ENCODE data around the gene IL34. TPM values are rescaled to one million over a fixed set of nuclear protein-coding genes. Genes with fewer than 3 reads are reported as not detected.
"Not testable (repeated sequence)": the region's sequence is repeated elsewhere in the genome, so short reads cannot be mapped to it uniquely, and the experiment has no call there.

IL34 gene
- total and polyA plus RNA-seq, 2 experiments from 2014 or later, result not detected

- H3K36me3 ChIP-seq (ENCODE audit: low read depth), result peaks cover 33% of the 10 kb centered on the region
- no peak overlapping the region for H3K9ac ChIP-seq
- no peaks in the 10 kb centered on the region for H3F3A ChIP-seq (ENCODE audit: insufficient read depth)
- 87 to 90% methylated on average over 33 to 39 of the region's 39 CpGs for WGBS, 2 experiments (ENCODE audit: low coverage in 1 of 2, low lambda C conversion rate in 2 of 2, missing lambda C conversion rate in 2 of 2)
- in situ Hi-C loops (cut with MboI), result no loop called here
- no peak for DNase-seq
- TF ChIP-seq EZH2phosphoT487 (IDR thresholded peaks at IDR 0.05; ENCODE audit: insufficient read depth, low read depth), result no peak
- no peak for TF ChIP-seq EZH2 (IDR thresholded peaks at IDR 0.05; ENCODE audit: insufficient read depth, poor library complexity, severe bottlenecking)
- H3K27me3 ChIP-seq (replicated peaks; ENCODE audit: insufficient read depth), result no peaks in the 10 kb centered on the region
- no peaks in the 10 kb centered on the region for H3K4me1 ChIP-seq (ENCODE audit: insufficient read depth)
- no peaks in the 10 kb centered on the region for H4K20me1 ChIP-seq (ENCODE audit: insufficient read depth)
- H2AFZ ChIP-seq, result no peak overlapping the region
- H3K9me2 ChIP-seq (ENCODE audit: insufficient read depth), result no peaks in the 10 kb centered on the region
- no peak overlapping the region for H3K4me3 ChIP-seq
- 0 out of 2 replicates have a peak, but pooled peaks cover 4% of the 10 kb centered on the region for H3K79me2 ChIP-seq (ENCODE audit: insufficient read depth)
- H3K27ac ChIP-seq, result no peak overlapping the region
- no peak overlapping the region for H3K4me2 ChIP-seq (ENCODE audit: unreplicated experiment)
- H3K9me3 ChIP-seq (ENCODE audit: low read depth), result no peaks in the 10 kb centered on the region
These were observed 18.2 kb downstream of the IL34 start for GRCh38 chr16:70664325-70665112.

GRCh38 chr16:70665113-70665694, 18.8 kb downstream of the IL34 start:
- Histone ChIP-seq H3K79me2 (ENCODE audit: insufficient read depth) (0 out of 2 replicates have a peak, but pooled peaks cover 5% of the 10 kb centered on the region), H3K4me2 (ENCODE audit: unreplicated experiment) (no peak overlapping the region), H3K4me1 (ENCODE audit: insufficient read depth) (no peaks in the 10 kb centered on the region), H4K20me1 (ENCODE audit: insufficient read depth) (no peaks in the 10 kb centered on the region), H3K9ac (no peak overlapping the region), H2AFZ (no peak overlapping the region), H3F3A (ENCODE audit: insufficient read depth) (no peaks in the 10 kb centered on the region), H3K27me3 (replicated peaks; ENCODE audit: insufficient read depth) (no peaks in the 10 kb centered on the region), H3K27ac (no peak overlapping the region), H3K36me3 (ENCODE audit: low read depth) (peaks cover 40% of the 10 kb centered on the region), H3K9me2 (ENCODE audit: insufficient read depth) (no peaks in the 10 kb centered on the region), H3K9me3 (ENCODE audit: low read depth) (no peaks in the 10 kb centered on the region), H3K4me3 (no peak overlapping the region)
- TF ChIP-seq EZH2 (IDR thresholded peaks at IDR 0.05; ENCODE audit: insufficient read depth, poor library complexity, severe bottlenecking) (no peak), EZH2phosphoT487 (IDR thresholded peaks at IDR 0.05; ENCODE audit: insufficient read depth, low read depth) (no peak)
- DNase-seq, result no peak
- in situ Hi-C loops (cut with MboI), result no loop called here
- 94 to 97% methylated on average over 11 to 14 of the region's 14 CpGs for WGBS, 2 experiments (ENCODE audit: low coverage in 1 of 2, low lambda C conversion rate in 2 of 2, missing lambda C conversion rate in 2 of 2)

GRCh38 chr16:70665806-70666735, 19.7 kb downstream of the IL34 start:
- Histone ChIP-seq H3K27ac (no peak overlapping the region), H2AFZ (no peak overlapping the region), H3K4me3 (no peak overlapping the region), H3K4me1 (ENCODE audit: insufficient read depth) (no peaks in the 10 kb centered on the region), H3F3A (ENCODE audit: insufficient read depth) (no peaks in the 10 kb centered on the region), H3K27me3 (replicated peaks; ENCODE audit: insufficient read depth) (no peaks in the 10 kb centered on the region), H3K79me2 (ENCODE audit: insufficient read depth) (0 out of 2 replicates have a peak, but pooled peaks cover 5% of the 10 kb centered on the region), H3K36me3 (ENCODE audit: low read depth) (peaks cover 49% of the 10 kb centered on the region), H3K9me3 (ENCODE audit: low read depth) (no peaks in the 10 kb centered on the region), H3K4me2 (ENCODE audit: unreplicated experiment) (no peak overlapping the region), H4K20me1 (ENCODE audit: insufficient read depth) (no peaks in the 10 kb centered on the region), H3K9me2 (ENCODE audit: insufficient read depth) (no peaks in the 10 kb centered on the region), H3K9ac (no peak overlapping the region)
- WGBS, 2 experiments (ENCODE audit: low coverage in 1 of 2, low lambda C conversion rate in 2 of 2, missing lambda C conversion rate in 2 of 2), result 91% methylated on average over 22 of the region's 22 CpGs
- TF ChIP-seq EZH2phosphoT487 (IDR thresholded peaks at IDR 0.05; ENCODE audit: insufficient read depth, low read depth) (no peak), EZH2 (IDR thresholded peaks at IDR 0.05; ENCODE audit: insufficient read depth, poor library complexity, severe bottlenecking) (no peak)
- in situ Hi-C loops (cut with MboI), result no loop called here
- DNase-seq, result no peak

GRCh38 chr16:70670175-70670574, 23.8 kb downstream of the IL34 start:
- no peaks in the 10 kb centered on the region for H3K4me1 ChIP-seq (ENCODE audit: insufficient read depth)
- H3K9ac ChIP-seq, result no peak overlapping the region
- peaks cover 79% of the 10 kb centered on the region for H3K36me3 ChIP-seq (ENCODE audit: low read depth)
- no peak overlapping the region for H3K4me3 ChIP-seq
- H3K27me3 ChIP-seq (replicated peaks; ENCODE audit: insufficient read depth), result no peaks in the 10 kb centered on the region
- 0 out of 2 replicates have a peak, but pooled peaks cover 5% of the 10 kb centered on the region for H3K79me2 ChIP-seq (ENCODE audit: insufficient read depth)
- H4K20me1 ChIP-seq (ENCODE audit: insufficient read depth), result no peaks in the 10 kb centered on the region
- no peaks in the 10 kb centered on the region for H3K9me2 ChIP-seq (ENCODE audit: insufficient read depth)
- TF ChIP-seq EZH2 (IDR thresholded peaks at IDR 0.05; ENCODE audit: insufficient read depth, poor library complexity, severe bottlenecking) (no peak), EZH2phosphoT487 (IDR thresholded peaks at IDR 0.05; ENCODE audit: insufficient read depth, low read depth) (no peak)
- no peaks in the 10 kb centered on the region for H3K9me3 ChIP-seq (ENCODE audit: low read depth)
- H3K27ac ChIP-seq, result no peak overlapping the region
- 86 to 90% methylated on average over 2 of the region's 2 CpGs for WGBS, 2 experiments (ENCODE audit: low coverage in 1 of 2, low lambda C conversion rate in 2 of 2, missing lambda C conversion rate in 2 of 2)
- in situ Hi-C loops (cut with MboI), result no loop called here
- no peak for DNase-seq
- H3K4me2 ChIP-seq (ENCODE audit: unreplicated experiment), result no peak overlapping the region
- no peaks in the 10 kb centered on the region for H3F3A ChIP-seq (ENCODE audit: insufficient read depth)
- H2AFZ ChIP-seq, result no peak overlapping the region

GRCh38 chr16:70670938-70671337, 24.6 kb downstream of the IL34 start:
- H3K9me3 ChIP-seq (ENCODE audit: low read depth); H3K4me2 ChIP-seq (ENCODE audit: unreplicated experiment); in situ Hi-C loops (cut with MboI); H2AFZ ChIP-seq; H3K27me3 ChIP-seq (replicated peaks; ENCODE audit: insufficient read depth); H3K4me1 ChIP-seq (ENCODE audit: insufficient read depth); DNase-seq; H3K9ac ChIP-seq; H3K79me2 ChIP-seq (ENCODE audit: insufficient read depth); H3K4me3 ChIP-seq; H3F3A ChIP-seq (ENCODE audit: insufficient read depth); H3K9me2 ChIP-seq (ENCODE audit: insufficient read depth); H4K20me1 ChIP-seq (ENCODE audit: insufficient read depth); H3K27ac ChIP-seq: not testable (repeated sequence)
- H3K36me3 ChIP-seq (ENCODE audit: low read depth), result peaks cover 83% of the 10 kb centered on the region
- WGBS, 2 experiments (ENCODE audit: low coverage in 1 of 2, low lambda C conversion rate in 2 of 2, missing lambda C conversion rate in 2 of 2), result 97 to 99% methylated on average over 4 of the region's 4 CpGs
